H9 (cell line): ENCODE data around the gene CFAP54. TPM values are rescaled to one million over a fixed set of nuclear protein-coding genes. Genes with fewer than 3 reads are reported as not detected.

Source experiments
- DNase-seq: peaks from one replicate; pipeline ENCODE4 v3.0.0-alpha.2; 2017
- H2AFZ ChIP-seq: one replicate; pipeline ENCODE4 v1.6.1; 2013; ENCODE audit warnings: mild to moderate bottlenecking, low read length, control low read depth, moderate library complexity
- H2AK5ac ChIP-seq: 2 replicates; pipeline ENCODE4 v1.6.1; 2013; ENCODE audit warnings: low read length, control low read depth, mixed read lengths; ENCODE audit not compliant: insufficient read length
- H2BK120ac ChIP-seq: one replicate; pipeline ENCODE4 v1.6.1; 2013; ENCODE audit warnings: low read depth, mild to moderate bottlenecking, low read length, control low read depth, inconsistent platforms; ENCODE audit not compliant: poor library complexity, severe bottlenecking
- H2BK12ac ChIP-seq: 2 replicates; pipeline ENCODE4 v1.6.1; 2013; ENCODE audit warnings: low read length, control low read depth, mixed read lengths, low read depth; ENCODE audit not compliant: insufficient read length
- H2BK15ac ChIP-seq: 2 replicates; pipeline ENCODE4 v1.6.1; 2013; ENCODE audit warnings: low read depth, low read length, control low read depth
- H2BK20ac ChIP-seq: one replicate; pipeline ENCODE4 v1.6.1; 2013; ENCODE audit warnings: low read depth, mild to moderate bottlenecking, low read length, control low read depth, inconsistent platforms; ENCODE audit not compliant: poor library complexity, severe bottlenecking
- H2BK5ac ChIP-seq: 2 replicates; pipeline ENCODE4 v1.6.1; 2013; ENCODE audit warnings: low read length, control low read depth, mixed read lengths; ENCODE audit not compliant: insufficient read length
- H3K14ac ChIP-seq: 2 replicates; pipeline ENCODE4 v1.6.1; 2013; ENCODE audit warnings: low read length, control low read depth; ENCODE audit not compliant: insufficient read depth
- H3K18ac ChIP-seq: 2 replicates; pipeline ENCODE4 v1.6.1; 2013; ENCODE audit warnings: low read depth, mild to moderate bottlenecking, mixed read lengths, low read length, control low read depth; ENCODE audit not compliant: insufficient read length
- H3K23ac ChIP-seq: 2 replicates; pipeline ENCODE4 v1.6.1; 2013; ENCODE audit warnings: low read length, control low read depth, mixed read lengths, low read depth; ENCODE audit not compliant: insufficient read length
- H3K23me2 ChIP-seq: 2 replicates; pipeline ENCODE4 v1.6.1; 2013; ENCODE audit warnings: low read depth, mild to moderate bottlenecking, mixed read lengths, low read length, control low read depth; ENCODE audit not compliant: insufficient read length, poor library complexity, severe bottlenecking
- H3K27ac ChIP-seq: 2 replicates; pipeline ENCODE4 v1.5.1; 2013; ENCODE audit warnings: low read length, control low read depth, mixed read lengths, low read depth; ENCODE audit not compliant: insufficient read length
- H3K27me3 ChIP-seq: 2 replicates; pipeline ENCODE4 v1.6.1; 2013; ENCODE audit warnings: low read length, control low read depth, inconsistent platforms; ENCODE audit not compliant: insufficient read depth
- H3K4ac ChIP-seq: 2 replicates; pipeline ENCODE4 v1.6.1; 2013; ENCODE audit warnings: low read depth, mild to moderate bottlenecking, control low read depth, inconsistent platforms, low read length, moderate library complexity
- H3K4me1 ChIP-seq: 2 replicates; pipeline ENCODE4 v1.6.1; 2013; ENCODE audit warnings: low read length, control low read depth, inconsistent platforms; ENCODE audit not compliant: insufficient read depth
- H3K4me2 ChIP-seq: 2 replicates; pipeline ENCODE4 v1.6.1; 2013; ENCODE audit warnings: low read length, control low read depth, mixed read lengths; ENCODE audit not compliant: insufficient read length, insufficient read depth
- H3K56ac ChIP-seq: 2 replicates; pipeline ENCODE4 v1.6.1; 2013; ENCODE audit warnings: low read depth, mild to moderate bottlenecking, mixed read lengths, low read length, control low read depth; ENCODE audit not compliant: insufficient read length
- H3K79me1 ChIP-seq: 2 replicates; pipeline ENCODE4 v1.6.1; 2013; ENCODE audit warnings: low read depth, mild to moderate bottlenecking, moderate library complexity, low read length, control low read depth, inconsistent platforms; ENCODE audit not compliant: insufficient read depth, poor library complexity, severe bottlenecking
- H3K79me2 ChIP-seq: 2 replicates; pipeline ENCODE4 v1.6.1; 2013; ENCODE audit warnings: low read length, control low read depth, inconsistent platforms; ENCODE audit not compliant: insufficient read depth
- H3K9ac ChIP-seq: 2 replicates; pipeline ENCODE4 v1.6.1; 2013; ENCODE audit warnings: low read length, control low read depth, mixed read lengths; ENCODE audit not compliant: insufficient read length; ENCODE audit errors: extremely low read depth
- H3K9me3 ChIP-seq: one replicate; pipeline ENCODE4 v1.6.1; 2013; ENCODE audit warnings: low read depth, low read length, inconsistent platforms; ENCODE audit not compliant: control insufficient read depth
- H3T11ph ChIP-seq: one replicate; pipeline ENCODE4 v1.6.1; 2013; ENCODE audit warnings: mild to moderate bottlenecking, low read length, control low read depth, inconsistent platforms
- H4K20me1 ChIP-seq: one replicate; pipeline ENCODE4 v1.6.1; 2013; ENCODE audit not compliant: control insufficient read depth, insufficient read length, insufficient read depth
- H4K5ac ChIP-seq: 2 replicates; pipeline ENCODE4 v1.6.1; 2013; ENCODE audit warnings: low read depth, mild to moderate bottlenecking, mixed read lengths, low read length, control low read depth; ENCODE audit not compliant: insufficient read length
- H4K8ac ChIP-seq: replicated peaks from 2 replicates; pipeline ENCODE4 v1.6.1; 2013; ENCODE audit warnings: low read length, control low read depth, mixed read lengths, low read depth; ENCODE audit not compliant: insufficient read length
- H4K91ac ChIP-seq: 2 replicates; pipeline ENCODE4 v1.6.1; 2013; ENCODE audit warnings: low read depth, mild to moderate bottlenecking, moderate library complexity, mixed read lengths, low read length, control low read depth; ENCODE audit not compliant: insufficient read length
- H3K27ac Mint-ChIP-seq, 3 experiments: 2 replicates in 2 of 3; 3 replicates in 1 of 3; pipeline ENCODE4 v1.8.0; 2020 to 2021; ENCODE audit warnings: mixed read lengths in 3 of 3, mild to moderate bottlenecking in 1 of 3, moderate library complexity in 1 of 3
- H3K27me3 Mint-ChIP-seq: 2 replicates; pipeline ENCODE4 v1.8.0; 2021; ENCODE audit warnings: low read depth, mild to moderate bottlenecking, moderate library complexity, mixed read lengths
- H3K36me3 Mint-ChIP-seq, 3 experiments: 2 replicates in 2 of 3; 3 replicates in 1 of 3; pipeline ENCODE4 v1.8.0; 2020 to 2021; ENCODE audit warnings: low read depth in 3 of 3, mixed read lengths in 3 of 3; ENCODE audit not compliant: insufficient read depth in 1 of 3
- H3K4me1 Mint-ChIP-seq, 2 experiments: 2 replicates each; pipeline ENCODE4 v1.8.0; 2020; ENCODE audit warnings: mixed read lengths in 2 of 2
- H3K4me3 Mint-ChIP-seq, 2 experiments: 2 replicates in 1 of 2; 3 replicates in 1 of 2; pipeline ENCODE4 v1.8.0; 2020 to 2021; ENCODE audit warnings: mild to moderate bottlenecking in 2 of 2, mixed read lengths in 2 of 2, moderate library complexity in 1 of 2
- H3K9me3 Mint-ChIP-seq, 2 experiments: 2 replicates in 1 of 2; 3 replicates in 1 of 2; pipeline ENCODE4 v1.8.0; 2020; ENCODE audit warnings: mild to moderate bottlenecking in 2 of 2, mixed read lengths in 2 of 2, moderate library complexity in 1 of 2
- CTCF ChIP-seq: fragments of 200-600 bp; sonication (generic); conservative IDR thresholded peaks from 3 replicates; pipeline ENCODE4 v1.8.0; 2021; ENCODE audit warnings: antibody characterized with exemption, mild to moderate bottlenecking
- WGBS: extraction: QIAGEN DNeasy Blood & Tissue Kit; methylation state at CpG from one replicate; pipeline ENCODE4 v1.1.7; 2013; ENCODE audit warnings: missing lambda C conversion rate, low lambda C conversion rate, mixed read lengths; ENCODE audit not compliant: insufficient read length; ENCODE audit errors: extremely low coverage; 5-methylcytosine and 5-hydroxymethylcytosine counted together
- total RNA-seq: library from RNA; stranded (reverse); gene quantifications from 2 replicates; pipeline ENCODE4 v1.2.1, GENCODE V29; 2021

CFAP54 gene
- total RNA-seq, 1 experiment from 2014 or later: 0.24 TPM

- no peak for TF ChIP-seq CTCF
- Histone ChIP-seq H3K14ac (no peak overlapping the region), H2BK20ac (no peak overlapping the region), H3K9ac (no peak overlapping the region), H3K4me1 (no peaks in the 10 kb centered on the region), H2BK15ac (no peak overlapping the region), H2BK120ac (no peak overlapping the region), H3K9me3 (no peaks in the 10 kb centered on the region), H4K5ac (no peak overlapping the region), H3K4me2 (no peak overlapping the region), H3K27me3 (no peaks in the 10 kb centered on the region), H3K23me2 (no peaks in the 10 kb centered on the region), H3K27ac (no peak overlapping the region), H2AK5ac (no peak overlapping the region), H2BK5ac (no peak overlapping the region), H3K4ac (no peak overlapping the region), H3T11ph (no peak overlapping the region), H3K79me2 (no peaks in the 10 kb centered on the region), H4K20me1 (no peaks in the 10 kb centered on the region), H2BK12ac (no peak overlapping the region), H4K91ac (no peak overlapping the region), H2AFZ (no peak overlapping the region), H3K79me1 (no peaks in the 10 kb centered on the region), H3K23ac (no peak overlapping the region), H3K18ac (no peak overlapping the region), H4K8ac (no peak overlapping the region), H3K56ac (no peak overlapping the region)
- Mint-ChIP-seq H3K27me3 (peaks cover 19% of the 10 kb centered on the region), H3K4me3 (no peak overlapping the region), H3K27ac (no peak overlapping the region), H3K36me3 (no peaks in the 10 kb centered on the region; a peak in 1 of 7 replicates), H3K9me3 (no peaks in the 10 kb centered on the region), H3K4me1 (peaks cover 3 to 8% of the 10 kb centered on the region in 2 experiments; a peak in 3 of 4 replicates)
- WGBS: no CpG with 5 or more reads among the region's 12 CpGs
- no peak for DNase-seq
Measured at GRCh38 chr12:96486751-96487613, 2.4 kb upstream of the CFAP54 start.
